ENCODE measurements around the gene TKT.
A peak's percentile ranks its signal among the peaks of the same experiment; 100 is the strongest.
"Not testable (repeated sequence)": the region's sequence is repeated elsewhere in the genome, so short reads cannot be mapped to it uniquely, and the experiment has no call there.

TKT gene

DNA sequence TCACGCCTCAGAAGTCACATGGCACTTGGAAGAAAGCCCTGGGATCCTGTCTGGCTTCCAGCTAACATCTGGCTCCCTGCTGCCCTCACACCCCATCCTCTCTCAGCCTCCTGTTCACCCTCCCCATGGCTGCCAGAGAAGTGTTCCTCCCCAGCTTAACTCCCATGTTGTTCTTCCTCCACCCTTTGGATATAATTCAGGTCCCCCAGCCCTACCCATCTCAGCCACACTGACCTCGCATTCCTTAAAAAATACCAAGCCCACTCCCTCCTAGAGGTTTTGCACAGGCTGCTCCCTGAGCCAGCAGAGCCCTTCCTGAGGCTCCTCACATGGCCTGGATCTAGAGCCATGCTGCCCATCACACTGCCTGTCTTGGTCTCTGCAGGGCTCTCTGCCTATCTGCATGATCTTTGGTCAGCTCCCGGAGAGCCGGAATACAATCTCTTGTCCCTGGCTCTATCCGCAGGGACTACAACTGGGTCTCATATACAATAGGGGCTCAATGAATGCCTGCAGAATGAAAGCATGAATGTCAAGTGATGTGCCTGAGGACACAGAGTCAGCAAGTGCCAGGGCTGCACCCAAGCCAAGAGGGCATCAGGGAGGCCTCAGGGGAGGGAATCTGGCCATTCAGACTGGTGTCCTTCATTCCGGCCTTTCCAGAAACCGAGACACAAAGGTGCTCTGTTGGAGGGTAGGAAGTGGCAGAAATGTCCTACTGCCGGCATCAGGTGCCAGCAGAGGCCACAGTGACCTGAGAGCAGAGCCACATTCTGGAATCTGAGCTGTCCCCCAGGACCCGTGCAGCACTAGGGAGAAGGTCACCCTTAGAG, 3.8 kb upstream of the TKT start:
- no peak for DNase-seq (ENCODE audit: low read depth in 2 of 2)

DNA sequence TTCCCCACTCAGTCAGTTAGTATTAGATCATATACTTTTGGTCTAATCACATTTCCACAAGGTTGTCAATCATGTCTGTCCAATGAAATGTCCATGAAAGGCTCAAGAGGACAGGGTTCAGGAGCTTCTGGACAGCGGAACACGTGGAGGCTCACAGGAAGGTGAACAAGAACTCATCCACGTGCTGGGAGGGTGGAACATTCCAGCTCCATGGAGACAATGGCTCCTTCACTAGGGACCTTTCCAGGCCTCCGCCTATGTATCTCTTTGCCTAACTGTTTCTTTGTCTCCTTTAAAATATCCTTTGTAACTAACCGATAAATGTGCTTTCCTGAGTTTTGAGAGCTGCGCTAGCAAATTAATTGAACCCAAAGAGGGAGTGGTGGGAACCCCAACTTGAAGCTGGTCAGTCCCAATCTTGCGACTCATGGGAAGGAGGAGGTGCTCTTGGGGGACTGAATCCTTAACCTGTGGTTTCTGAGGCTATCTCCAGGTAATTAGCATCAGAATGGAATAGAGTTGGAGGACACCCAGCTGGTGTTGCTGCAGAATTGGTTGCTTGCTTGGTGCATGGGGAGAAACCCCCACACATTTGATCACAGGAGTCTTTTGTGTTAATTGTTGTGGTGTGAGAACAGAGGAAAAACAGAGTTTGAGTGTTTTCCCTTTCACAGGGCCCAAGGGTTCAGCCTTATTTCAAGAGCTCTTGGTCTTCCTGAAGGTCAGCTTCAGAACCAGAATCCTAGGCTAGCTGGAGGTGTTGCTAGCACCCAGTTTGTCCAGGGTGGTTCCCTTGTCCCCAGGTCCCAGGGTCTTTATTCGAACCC, 3.0 kb upstream of the TKT start:
- no peak for DNase-seq (ENCODE audit: low read depth in 2 of 2)

DNA sequence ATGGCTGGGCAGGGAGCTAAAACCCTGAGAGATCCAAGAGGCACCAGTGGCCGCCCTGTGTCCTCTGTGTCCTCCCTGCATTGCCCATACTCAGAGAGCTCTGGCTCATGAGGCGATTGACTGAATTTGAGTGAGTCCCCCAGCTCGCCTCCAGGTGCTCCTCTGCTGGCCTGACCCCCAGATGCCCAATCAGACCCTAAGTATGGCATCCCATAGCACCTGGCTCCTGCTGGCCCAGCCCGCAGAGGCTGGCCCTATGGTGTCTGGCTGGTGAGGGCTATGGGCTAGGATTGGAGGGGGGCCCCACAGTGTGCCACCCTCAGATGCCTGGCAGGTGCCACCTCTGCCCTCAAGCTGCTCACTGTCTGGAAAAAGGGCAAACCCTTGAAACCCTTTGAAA, 1.6 kb upstream of the TKT start:
- DNase-seq (ENCODE audit: low read depth in 2 of 2): no peak

DNA sequence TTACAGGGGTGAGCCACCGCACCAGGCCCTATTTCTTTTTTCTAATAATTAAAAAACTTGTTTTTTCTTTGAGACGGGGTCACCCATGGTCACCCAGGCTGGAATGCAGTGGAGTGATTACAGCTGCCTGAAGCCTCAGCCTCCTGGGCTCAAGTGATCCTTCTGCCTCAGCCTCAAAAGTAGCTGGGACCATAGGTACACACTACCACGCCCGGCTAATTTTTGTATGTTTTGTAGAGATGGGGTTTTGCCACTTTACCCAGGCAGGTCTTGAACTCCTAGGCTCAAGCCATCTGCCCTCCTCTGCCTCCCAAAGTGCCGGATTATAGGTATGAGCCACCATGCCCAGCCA, 858 bp upstream of the TKT start:
- DNase-seq (ENCODE audit: low read depth in 2 of 2): no peak

DNA sequence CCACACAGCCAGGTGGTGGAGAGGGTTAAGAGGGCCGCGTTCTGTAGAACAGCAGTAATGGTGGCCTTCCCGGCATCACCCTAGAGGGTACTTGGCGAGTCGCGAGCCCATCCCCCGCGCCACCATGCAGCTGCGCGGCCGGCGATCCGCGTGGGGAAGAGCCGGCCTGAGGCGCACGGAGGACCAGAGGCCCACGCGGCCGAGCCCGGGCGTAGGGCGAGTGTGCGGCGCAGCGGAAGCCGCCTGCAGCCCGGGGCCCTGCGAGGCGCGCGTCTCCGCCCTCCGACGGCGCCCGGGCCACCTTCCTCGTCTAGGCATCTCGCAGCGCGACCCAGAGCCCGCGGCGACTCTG, 423 bp downstream of the TKT start:
- peak; percentile 10 to 15 for DNase-seq (ENCODE audit: low read depth in 2 of 2)

DNA sequence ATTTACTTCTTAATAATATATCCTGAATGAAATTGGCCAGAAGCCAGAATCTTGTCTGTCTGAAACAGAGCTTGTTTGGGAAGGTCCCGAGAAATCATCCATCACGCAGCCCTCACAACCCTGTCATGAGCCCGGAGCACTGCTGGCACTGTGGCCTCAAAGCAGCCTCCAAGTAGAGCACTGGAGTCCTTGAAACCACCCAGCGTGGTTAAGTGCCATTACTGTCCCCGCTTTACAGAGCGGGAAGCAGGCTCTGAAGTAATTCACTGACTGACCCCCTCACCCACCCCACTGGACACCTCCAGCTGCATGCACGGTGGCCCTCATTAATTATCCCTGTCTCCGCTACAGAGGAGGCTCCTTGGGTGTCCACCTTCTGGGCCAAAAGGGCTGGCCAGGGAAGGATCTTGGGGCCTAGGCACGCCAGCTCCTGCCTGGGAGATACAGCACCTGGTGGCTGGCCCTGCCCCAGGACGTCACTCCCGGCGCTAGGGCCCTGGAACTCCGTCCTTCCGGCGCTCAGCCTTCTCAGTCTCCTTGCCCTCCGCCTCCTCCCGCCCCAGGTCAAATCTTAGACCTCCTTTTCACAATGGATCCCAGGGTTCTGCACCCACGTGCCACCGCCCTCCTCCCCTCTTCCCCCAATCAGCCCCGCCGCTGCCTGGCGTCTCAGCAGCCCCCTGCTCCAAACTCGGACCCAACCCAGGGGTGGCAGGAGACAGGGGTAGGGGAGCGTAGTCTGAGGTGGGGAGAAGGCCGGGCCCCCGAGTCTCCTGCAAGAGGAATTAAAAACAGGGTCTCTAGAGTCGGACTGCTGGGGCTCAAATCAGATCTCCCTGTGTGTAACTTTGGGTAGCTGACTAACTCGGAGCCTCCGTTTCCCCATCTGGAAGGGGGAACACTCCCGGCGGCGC, 1.1 kb downstream of the TKT start:
- peak; percentile 21 to 43 for DNase-seq (ENCODE audit: low read depth in 2 of 2)

DNA sequence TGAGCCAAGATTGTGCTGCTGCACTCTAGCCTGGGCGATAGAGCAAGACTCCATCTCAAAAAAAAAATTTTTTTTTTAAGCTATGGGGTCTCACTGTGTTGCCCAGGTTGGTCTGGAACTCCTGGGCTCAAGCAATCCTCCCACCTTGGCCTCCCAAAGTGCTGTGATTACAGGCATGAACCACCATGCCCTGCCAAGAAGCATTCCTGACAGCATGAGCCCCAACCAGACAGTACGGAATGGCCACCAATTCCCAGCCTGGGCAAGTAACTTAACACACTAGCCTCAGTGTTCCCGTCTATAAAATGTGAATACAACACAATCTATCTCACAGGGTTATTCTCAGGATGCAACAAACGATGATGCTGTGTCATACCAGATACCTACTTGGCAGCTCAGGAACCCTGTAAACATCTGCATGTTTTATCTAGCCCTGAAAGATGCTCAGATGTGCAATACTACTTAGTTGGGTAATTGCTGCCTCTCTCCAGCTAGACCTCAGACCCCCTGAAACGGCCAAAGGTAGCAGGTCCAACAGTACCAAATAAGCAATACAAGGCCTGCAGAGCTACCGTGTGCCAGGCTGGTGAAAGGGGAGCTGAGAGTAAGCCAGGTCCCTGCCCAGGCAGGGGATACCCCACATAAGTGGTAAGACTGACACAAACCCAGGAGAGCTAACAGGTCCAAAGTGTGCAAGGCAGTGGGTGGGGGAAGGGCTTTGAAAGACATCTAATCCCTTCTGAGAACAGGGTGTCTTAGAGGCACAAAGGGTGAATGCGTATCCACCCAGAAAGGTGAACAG, 1.9 kb downstream of the TKT start:
- DNase-seq (ENCODE audit: low read depth in 2 of 2): no peak

DNA sequence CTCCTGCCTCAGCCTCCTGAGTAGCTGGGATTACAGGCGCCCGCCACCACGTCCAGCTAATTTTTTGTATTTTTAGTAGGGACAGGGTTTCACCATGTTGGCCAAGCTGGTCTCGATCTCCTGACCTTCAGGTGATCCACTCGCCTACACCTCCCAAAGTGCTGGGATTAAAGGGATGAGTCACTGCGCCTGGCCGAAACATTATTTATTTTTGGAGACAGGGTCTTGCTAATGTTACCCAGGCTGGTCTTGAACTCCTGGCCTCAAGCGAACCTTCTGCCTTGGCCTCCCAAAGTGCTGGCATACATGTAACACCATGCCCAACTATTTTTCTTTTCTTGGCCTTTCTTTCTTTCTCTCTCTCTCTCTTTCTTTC, 2.9 kb downstream of the TKT start:
- not testable (repeated sequence) for DNase-seq (ENCODE audit: low read depth in 2 of 2)

DNA sequence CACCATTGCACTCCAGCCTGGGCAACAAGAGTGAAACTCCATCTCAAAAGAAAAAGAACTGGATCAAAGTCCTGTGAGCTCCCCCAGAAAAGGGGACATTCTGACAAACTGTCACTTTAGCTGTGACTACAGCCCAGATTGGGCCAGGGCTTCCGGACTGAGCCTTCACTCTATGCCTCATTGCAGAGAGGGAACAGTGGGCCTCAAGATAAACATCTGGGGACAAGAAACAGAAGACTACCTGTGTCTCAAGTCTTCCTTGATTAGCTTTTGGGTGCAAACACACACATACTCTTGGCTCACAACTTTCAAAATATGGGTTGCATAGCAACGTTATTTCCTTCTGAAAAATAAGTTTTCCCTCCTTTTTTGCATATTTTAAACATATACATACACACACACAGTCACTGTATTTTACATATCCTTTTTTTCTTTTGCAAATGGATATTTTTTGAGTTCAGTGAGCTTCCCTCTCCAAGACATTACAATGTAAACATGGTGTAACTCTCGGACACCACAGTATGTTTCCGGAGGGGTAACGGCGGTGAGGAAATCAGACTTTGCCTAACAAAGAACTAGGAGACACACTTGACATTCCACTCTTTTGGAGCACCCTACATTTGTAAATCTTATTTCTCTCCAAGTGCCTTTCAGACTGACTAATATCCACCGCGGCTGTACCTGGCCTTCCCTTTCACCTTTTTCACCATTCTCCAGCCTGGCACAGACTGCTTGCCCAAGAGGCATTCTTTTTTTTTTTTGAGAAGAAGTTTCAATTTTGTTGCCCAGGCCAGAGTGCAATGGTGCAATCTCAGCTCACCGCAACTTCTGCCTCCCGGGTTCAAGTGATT, 3.5 kb downstream of the TKT start:
- DNase-seq (ENCODE audit: low read depth in 2 of 2): no peak

DNA sequence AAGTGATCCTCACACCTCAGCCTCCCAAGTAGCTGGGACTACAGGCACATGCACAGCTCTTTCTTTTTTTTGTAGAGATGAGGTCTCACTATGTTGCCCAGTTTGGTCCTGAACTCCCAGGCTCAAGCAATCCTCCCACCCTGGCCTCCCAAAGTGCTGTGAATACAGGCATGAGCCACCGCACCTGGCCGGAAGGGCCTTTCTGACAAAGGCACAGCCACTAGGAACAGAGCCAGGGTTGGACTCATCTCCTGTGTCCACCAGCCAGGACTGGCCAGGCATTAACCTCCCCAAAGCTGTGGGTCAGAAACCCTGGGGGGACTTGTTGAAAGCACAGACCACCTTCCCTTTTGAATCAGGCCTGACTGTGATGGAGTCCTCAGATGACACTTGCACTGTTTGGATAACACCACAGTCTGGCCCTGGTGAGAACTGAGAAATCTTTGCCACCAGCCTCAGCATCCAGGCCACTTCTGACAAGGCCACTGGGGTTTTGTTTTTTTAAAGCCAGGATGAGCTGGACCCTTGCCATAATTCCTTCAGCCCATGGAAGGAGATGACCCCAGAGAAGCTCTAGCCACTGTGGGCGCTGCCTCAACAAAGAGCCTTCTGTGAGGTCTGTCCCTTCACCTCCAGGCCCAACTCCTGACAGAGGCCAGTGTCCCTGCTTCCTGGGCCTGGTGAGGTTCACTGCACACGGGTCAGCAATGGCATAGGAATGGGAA, 4.8 kb downstream of the TKT start:
- DNase-seq (ENCODE audit: low read depth in 2 of 2): no peak

DNA sequence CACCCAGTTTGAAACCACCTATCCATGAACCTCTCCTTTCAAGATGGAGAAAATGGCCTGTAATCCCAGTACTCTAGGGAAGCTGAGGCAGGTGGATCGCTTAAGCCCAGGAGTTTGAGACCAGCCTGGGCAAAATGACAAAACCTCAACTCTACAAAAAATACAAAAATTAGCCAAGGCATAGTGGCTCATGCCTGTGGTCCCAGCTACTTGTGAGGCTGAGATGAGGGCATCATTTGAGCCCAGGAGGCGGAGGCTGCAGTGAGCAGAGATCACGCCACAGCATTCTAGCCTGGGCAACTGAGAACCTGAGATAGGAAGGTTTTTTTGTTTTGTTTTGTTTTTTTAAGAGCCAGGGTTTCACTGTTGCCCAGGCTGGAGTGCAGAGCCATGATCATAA, 5.4 kb downstream of the TKT start:
- DNase-seq (ENCODE audit: low read depth in 2 of 2): no peak

DNA sequence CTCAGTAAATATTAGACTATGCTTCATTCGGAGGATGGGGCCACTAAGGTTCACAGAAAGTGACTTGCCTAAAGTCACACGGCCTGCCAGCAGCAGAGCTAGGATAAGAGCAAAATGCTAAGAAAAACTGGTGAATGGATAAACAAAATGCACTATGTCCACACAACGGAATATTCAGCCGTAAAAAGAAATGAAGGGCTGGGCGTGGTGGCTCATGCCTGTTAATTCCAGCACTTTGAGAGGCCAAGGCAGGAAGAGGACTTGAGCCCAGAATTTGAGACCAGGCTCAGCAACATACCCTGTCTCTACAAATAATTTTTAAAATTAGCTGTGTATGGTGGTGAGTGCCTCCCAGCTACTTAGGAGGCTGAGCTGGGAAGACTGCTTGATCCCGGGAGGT, 7.7 kb downstream of the TKT start:
- DNase-seq (ENCODE audit: low read depth in 2 of 2): no peak

DNA sequence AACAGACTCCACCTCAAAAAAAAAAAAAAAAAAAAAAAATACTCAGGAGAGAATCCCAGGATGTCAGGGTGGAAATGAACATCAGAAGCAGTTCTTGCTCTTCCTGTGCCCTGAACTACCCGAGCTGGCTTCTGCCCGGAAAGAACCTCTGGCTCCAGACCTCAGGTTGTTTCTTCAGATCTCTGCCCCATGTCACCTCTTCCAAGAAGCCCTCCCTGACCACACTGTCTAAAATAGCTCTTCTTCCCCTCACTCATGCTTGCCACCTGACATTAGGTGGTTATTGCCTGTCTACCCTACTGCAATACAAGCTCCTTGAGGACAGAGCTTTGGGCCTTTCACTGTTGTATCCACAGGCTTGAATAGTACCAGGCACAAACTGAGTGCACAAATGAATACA, 8.2 kb downstream of the TKT start:
- no peak for DNase-seq (ENCODE audit: low read depth in 2 of 2)

DNA sequence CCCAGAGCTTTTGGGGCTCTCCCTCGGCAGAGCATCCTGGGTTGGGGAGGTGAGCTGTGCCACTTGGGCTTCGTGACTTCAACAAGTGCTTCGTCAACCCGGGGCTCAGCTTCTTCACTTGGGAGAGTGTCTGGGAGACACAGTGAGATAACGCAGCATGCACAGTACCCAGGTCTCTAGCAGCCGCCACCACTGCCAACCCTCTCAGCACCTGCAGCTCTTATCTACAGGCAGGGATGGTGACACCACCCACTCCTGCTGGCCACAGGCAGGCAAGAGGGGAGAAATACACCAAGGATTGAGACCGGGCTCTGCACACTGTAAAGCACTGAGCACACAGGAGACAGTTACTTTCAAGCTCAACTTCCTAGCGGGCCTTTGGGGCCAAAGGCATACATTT, 11.6 kb downstream of the TKT start:
- no peak for DNase-seq (ENCODE audit: low read depth in 2 of 2)

DNA sequence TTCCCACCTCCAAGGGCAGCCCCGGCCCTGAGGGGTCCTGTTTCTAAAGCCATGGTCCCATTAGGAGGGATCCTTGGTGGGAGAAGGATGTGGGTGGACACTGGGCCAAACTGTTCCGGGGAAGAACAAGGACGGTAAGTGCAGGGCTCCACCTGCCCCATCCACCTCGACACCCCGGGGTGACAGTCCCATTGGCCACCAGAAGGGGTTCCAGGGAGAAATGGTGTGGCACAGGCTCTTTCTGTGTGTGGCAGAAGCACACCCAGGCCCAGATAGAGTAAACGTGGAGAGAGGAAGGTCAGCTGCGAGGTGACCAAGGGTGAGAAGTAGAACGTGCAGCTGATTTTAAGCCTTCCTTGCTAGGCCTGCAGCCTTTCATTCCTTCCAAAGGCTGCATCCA, 12.0 kb downstream of the TKT start:
- DNase-seq (ENCODE audit: low read depth in 2 of 2): no peak

DNA sequence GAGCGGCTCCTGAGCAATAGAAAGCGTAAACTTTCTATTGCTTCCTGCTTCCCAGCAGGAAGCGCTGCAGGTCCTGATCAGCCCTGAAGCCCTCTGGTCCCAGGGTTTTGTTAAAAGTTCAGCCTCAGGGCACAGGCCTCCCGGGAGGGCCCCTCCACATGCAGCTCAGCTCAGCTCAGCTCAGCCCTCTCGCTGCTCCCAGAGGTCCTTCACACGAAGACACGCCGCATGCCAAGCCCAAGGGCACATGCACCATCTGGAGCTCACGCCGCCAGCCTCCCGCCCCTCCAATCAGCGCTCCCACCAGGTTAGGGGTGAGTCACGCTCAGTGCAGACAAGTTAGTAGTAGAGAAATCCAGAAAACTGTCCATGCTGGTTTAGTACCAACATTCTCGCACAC, 12.7 kb downstream of the TKT start:
- DNase-seq (ENCODE audit: low read depth in 2 of 2): no peak

DNA sequence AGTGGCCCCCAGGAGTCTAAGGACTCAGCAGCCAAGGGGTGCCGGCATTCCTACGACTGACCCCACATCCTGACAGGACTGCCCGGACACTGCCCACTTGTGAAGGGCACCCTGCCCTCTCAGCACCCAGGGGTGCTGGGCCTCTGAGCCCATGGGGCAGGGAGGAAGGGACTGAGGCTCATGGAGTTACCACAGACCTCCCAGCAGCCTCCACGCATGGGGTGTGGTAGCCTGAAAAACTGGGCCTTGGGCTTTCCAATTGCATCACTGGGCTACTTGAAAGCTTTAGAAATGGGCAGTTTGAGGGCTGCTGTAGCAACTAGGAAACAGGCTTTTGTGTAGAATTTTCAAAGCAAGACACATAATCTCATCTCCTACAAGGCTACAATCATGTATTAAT, 13.2 kb downstream of the TKT start:
- DNase-seq (ENCODE audit: low read depth in 2 of 2): no peak

DNA sequence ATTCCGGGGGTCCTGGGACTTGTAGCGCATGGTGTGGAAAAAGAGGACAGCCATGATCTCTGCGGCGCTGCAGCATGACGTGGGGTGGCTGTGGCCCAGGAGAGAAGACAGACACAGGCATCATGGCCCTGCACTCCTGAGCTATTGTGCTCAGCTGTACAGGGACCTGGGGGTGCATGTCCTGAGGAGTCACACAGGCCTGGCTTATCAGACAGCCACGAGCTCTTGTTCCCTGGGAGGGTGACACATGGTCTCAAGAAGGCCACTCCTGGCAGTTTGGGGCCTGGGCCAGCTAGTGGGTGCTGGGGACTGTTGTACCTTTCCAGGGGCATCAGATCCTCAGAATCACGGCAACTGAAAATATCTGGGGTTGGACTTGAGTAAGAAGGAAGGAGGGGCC, 13.7 kb downstream of the TKT start:
- DNase-seq (ENCODE audit: low read depth in 2 of 2): no peak

DNA sequence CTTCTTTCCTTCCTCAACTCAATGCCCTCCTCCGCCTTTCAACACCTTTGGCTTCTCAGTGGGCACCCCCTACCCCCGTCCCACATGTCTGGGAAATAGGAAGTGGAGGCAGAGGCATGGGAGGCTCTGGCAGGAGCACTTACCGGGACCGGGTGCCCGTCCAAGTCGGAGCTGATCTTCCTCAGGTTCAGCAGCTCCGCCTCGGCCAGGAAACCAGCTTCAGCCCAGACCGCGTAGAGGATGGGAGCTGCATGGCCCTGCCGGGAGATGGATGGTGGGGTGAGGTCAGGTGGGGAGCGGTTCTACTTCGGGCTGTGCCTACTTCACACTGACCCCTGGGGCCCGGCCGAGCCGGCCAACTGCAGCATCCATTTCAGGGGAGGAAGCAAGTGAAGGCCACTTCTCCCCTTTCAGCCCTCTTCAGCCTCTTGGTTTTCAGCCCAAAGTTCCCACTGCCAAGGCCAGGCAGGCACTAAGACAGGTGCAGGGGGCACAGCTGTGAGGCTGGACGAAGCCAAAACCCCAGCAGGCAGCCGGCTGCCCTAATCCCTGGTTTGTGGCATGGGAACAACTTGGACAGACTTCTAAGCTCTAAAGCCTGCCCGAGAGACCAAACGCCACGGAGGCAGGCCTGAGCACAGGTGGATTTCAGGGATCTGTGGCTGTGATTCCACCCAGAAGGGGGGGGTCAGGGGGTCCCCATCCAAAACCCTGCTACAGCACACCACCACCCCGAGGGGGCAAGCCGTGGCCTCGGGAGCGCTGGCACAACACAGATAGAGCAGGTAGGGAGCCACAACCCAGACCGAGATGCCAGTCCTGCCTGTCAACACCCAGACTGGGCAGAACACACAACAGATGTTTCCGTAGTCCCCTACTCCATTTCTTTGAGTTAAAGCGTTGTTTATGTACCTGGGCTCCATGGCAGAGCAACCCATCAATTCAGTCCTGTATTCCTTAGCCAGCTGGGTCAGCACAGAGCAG, 14.5 kb downstream of the TKT start:
- no peak for DNase-seq (ENCODE audit: low read depth in 2 of 2)

Measured in activated CD4-positive, alpha-beta T cell treated with anti-CD3 and anti-CD28 coated beads for 24 hours (primary cell).